ENCODE measurements around the gene SIPA1L3. TPM values are rescaled to one million over a fixed set of nuclear protein-coding genes. Genes with fewer than 3 reads are reported as not detected.
A peak's percentile ranks its signal among the peaks of the same experiment; 100 is the strongest.

Gene SIPA1L3
- total RNA-seq, 1 donor from 2014 or later = 17.0 TPM

- no peak for DNase-seq (ENCODE audit: low read depth)
Measured at GRCh38 chr19:38144667-38145066, 237.7 kb downstream of the SIPA1L3 start.

GRCh38 chr19:38145623-38146022 is 238.6 kb downstream of the SIPA1L3 start:
- DNase-seq (ENCODE audit: low read depth) = no peak

GRCh38 chr19:38148337-38148736 is 241.3 kb downstream of the SIPA1L3 start:
- DNase-seq (ENCODE audit: low read depth) = no peak

GRCh38 chr19:38149661-38150061 is 242.7 kb downstream of the SIPA1L3 start:
- DNase-seq (ENCODE audit: low read depth) = no peak

GRCh38 chr19:38151242-38151641 is 244.2 kb downstream of the SIPA1L3 start:
- DNase-seq (ENCODE audit: low read depth) = peak; percentile 68

- DNase-seq (ENCODE audit: low read depth) = peak; percentile 92
Measured at GRCh38 chr19:38152461-38153379, 245.7 kb downstream of the SIPA1L3 start.

- no peak for DNase-seq (ENCODE audit: low read depth)
Measured at GRCh38 chr19:38155453-38155852, 248.4 kb downstream of the SIPA1L3 start.

- DNase-seq (ENCODE audit: low read depth) = no peak
Measured at GRCh38 chr19:38158730-38159129, 251.7 kb downstream of the SIPA1L3 start.

- no peak for DNase-seq (ENCODE audit: low read depth)
Measured at GRCh38 chr19:38162094-38162493, 255.1 kb downstream of the SIPA1L3 start.

- DNase-seq (ENCODE audit: low read depth) = no peak
Measured at GRCh38 chr19:38162632-38163031, 255.6 kb downstream of the SIPA1L3 start.

GRCh38 chr19:38163419-38164290 is 256.6 kb downstream of the SIPA1L3 start:
- no peak for DNase-seq (ENCODE audit: low read depth)

- no peak for DNase-seq (ENCODE audit: low read depth)
Measured at GRCh38 chr19:38164526-38164925, 257.5 kb downstream of the SIPA1L3 start.

GRCh38 chr19:38165335-38165734 is 258.3 kb downstream of the SIPA1L3 start:
- DNase-seq (ENCODE audit: low read depth) = no peak

GRCh38 chr19:38168637-38169036 is 261.6 kb downstream of the SIPA1L3 start:
- DNase-seq (ENCODE audit: low read depth) = no peak

GRCh38 chr19:38170334-38170733 is 263.3 kb downstream of the SIPA1L3 start:
- no peak for DNase-seq (ENCODE audit: low read depth)

GRCh38 chr19:38172001-38172400 is 265.0 kb downstream of the SIPA1L3 start:
- DNase-seq (ENCODE audit: low read depth) = no peak

GRCh38 chr19:38173291-38174041 is 266.5 kb downstream of the SIPA1L3 start:
- peak; percentile 99 for DNase-seq (ENCODE audit: low read depth)

- no peak for DNase-seq (ENCODE audit: low read depth)
Measured at GRCh38 chr19:38175422-38175821, 268.4 kb downstream of the SIPA1L3 start.

- DNase-seq (ENCODE audit: low read depth) = no peak
Measured at GRCh38 chr19:38180071-38180470, 273.1 kb downstream of the SIPA1L3 start.

- peak; percentile 98 for DNase-seq (ENCODE audit: low read depth)
Measured at GRCh38 chr19:38182536-38183210, 275.7 kb downstream of the SIPA1L3 start.
